Activated CD4-positive, CD25-positive, alpha-beta regulatory T cell treated with anti-CD3 and anti-CD28 coated beads, Interleukin-2, amount 50 U/mL, for 16 hours (primary cell): ENCODE results near the gene NEGR1.

Experiments used
- DNase-seq: peaks from one replicate; pipeline ENCODE4 v3.0.0-alpha.2; 2020; ENCODE audit warnings: low read depth, low spot score

The NEGR1 gene

GRCh38 chr1:71706029-71706671 is 576.2 kb downstream of the NEGR1 start:
- no peak for DNase-seq

- no peak for DNase-seq
These were observed 584.2 kb downstream of the NEGR1 start for GRCh38 chr1:71698186-71698585.

- no peak for DNase-seq
These were observed 586.5 kb downstream of the NEGR1 start for GRCh38 chr1:71695821-71696220.

GRCh38 chr1:71695084-71695483 is 587.3 kb downstream of the NEGR1 start:
- no peak for DNase-seq

- DNase-seq = no peak
These were observed 588.8 kb downstream of the NEGR1 start for GRCh38 chr1:71693581-71693980.

GRCh38 chr1:71689635-71690034 is 592.7 kb downstream of the NEGR1 start:
- no peak for DNase-seq

GRCh38 chr1:71687376-71687775 is 595.0 kb downstream of the NEGR1 start:
- DNase-seq = no peak

- no peak for DNase-seq
These were observed 605.1 kb downstream of the NEGR1 start for GRCh38 chr1:71676979-71677925.

- DNase-seq = no peak
These were observed 614.3 kb downstream of the NEGR1 start for GRCh38 chr1:71668065-71668464.

- no peak for DNase-seq
These were observed 615.1 kb downstream of the NEGR1 start for GRCh38 chr1:71667216-71667615.

GRCh38 chr1:71666609-71667008 is 615.7 kb downstream of the NEGR1 start:
- DNase-seq = no peak

- no peak for DNase-seq
These were observed 621.9 kb downstream of the NEGR1 start for GRCh38 chr1:71660411-71660810.

- DNase-seq = no peak
These were observed 624.3 kb downstream of the NEGR1 start for GRCh38 chr1:71657891-71658679.

- no peak for DNase-seq
These were observed 625.4 kb downstream of the NEGR1 start for GRCh38 chr1:71656902-71657301.

GRCh38 chr1:71655604-71656003 is 626.7 kb downstream of the NEGR1 start:
- DNase-seq = no peak

GRCh38 chr1:71653952-71654351 is 628.4 kb downstream of the NEGR1 start:
- no peak for DNase-seq

- no peak for DNase-seq
These were observed 631.1 kb downstream of the NEGR1 start for GRCh38 chr1:71651214-71651613.

GRCh38 chr1:71650119-71650518 is 632.2 kb downstream of the NEGR1 start:
- DNase-seq = no peak

- no peak for DNase-seq
These were observed 632.7 kb downstream of the NEGR1 start for GRCh38 chr1:71649608-71650007.

- DNase-seq = no peak
These were observed 634.6 kb downstream of the NEGR1 start for GRCh38 chr1:71647513-71648300.

GRCh38 chr1:71645015-71645414 is 637.3 kb downstream of the NEGR1 start:
- no peak for DNase-seq
